GM19467 (cell line): ENCODE data around the gene NAV3.
"Not testable (repeated sequence)": the region's sequence is repeated elsewhere in the genome, so short reads cannot be mapped to it uniquely, and the experiment has no call there.

Source experiments
- ATAC-seq: cut with Tn5 transposase; IDR thresholded peaks from one replicate; pipeline ENCODE4 v1.9.1; 2021; ENCODE audit warnings: mild to moderate bottlenecking, moderate library complexity; ENCODE audit not compliant: unreplicated experiment

NAV3 gene

GRCh38 chr12:78101113-78101876 lies 270.6 kb downstream of the NAV3 start:
- no peak for ATAC-seq

- ATAC-seq = no peak
These were observed 271.4 kb downstream of the NAV3 start for GRCh38 chr12:78101946-78102635.

- ATAC-seq = not testable (repeated sequence)
These were observed 272.1 kb downstream of the NAV3 start for GRCh38 chr12:78102801-78103200.

- no peak for ATAC-seq
These were observed 285.2 kb downstream of the NAV3 start for GRCh38 chr12:78115889-78116288.

- ATAC-seq = no peak
These were observed 287.3 kb downstream of the NAV3 start for GRCh38 chr12:78118036-78118435.

- ATAC-seq = no peak
These were observed 287.8 kb downstream of the NAV3 start for GRCh38 chr12:78118486-78118885.

- ATAC-seq = no peak
These were observed 288.7 kb downstream of the NAV3 start for GRCh38 chr12:78119351-78119918.

GRCh38 chr12:78120306-78120705 lies 289.6 kb downstream of the NAV3 start:
- no peak for ATAC-seq

- no peak for ATAC-seq
These were observed 290.3 kb downstream of the NAV3 start for GRCh38 chr12:78120866-78121560.

- ATAC-seq = no peak
These were observed 291.4 kb downstream of the NAV3 start for GRCh38 chr12:78121969-78122610.

- no peak for ATAC-seq
These were observed 297.5 kb downstream of the NAV3 start for GRCh38 chr12:78128211-78128610.

- ATAC-seq = no peak
These were observed 313.0 kb downstream of the NAV3 start for GRCh38 chr12:78143717-78144116.

GRCh38 chr12:78145398-78145797 lies 314.7 kb downstream of the NAV3 start:
- ATAC-seq = no peak

GRCh38 chr12:78146365-78146772 lies 315.7 kb downstream of the NAV3 start:
- no peak for ATAC-seq

- ATAC-seq = no peak
These were observed 318.8 kb downstream of the NAV3 start for GRCh38 chr12:78149459-78149858.

- no peak for ATAC-seq
These were observed 324.9 kb downstream of the NAV3 start for GRCh38 chr12:78155546-78155945.

- no peak for ATAC-seq
These were observed 326.1 kb downstream of the NAV3 start for GRCh38 chr12:78156751-78157150.

- no peak for ATAC-seq
These were observed 326.5 kb downstream of the NAV3 start for GRCh38 chr12:78157199-78157598.

- no peak for ATAC-seq
These were observed 333.5 kb downstream of the NAV3 start for GRCh38 chr12:78164154-78164553.

- ATAC-seq = no peak
These were observed 336.8 kb downstream of the NAV3 start for GRCh38 chr12:78167510-78167909.

GRCh38 chr12:78171061-78171460 lies 340.4 kb downstream of the NAV3 start:
- ATAC-seq = no peak
